HG03439 (cell line): ENCODE measurements around the gene FOS.
"Not testable (repeated sequence)": the region's sequence is repeated elsewhere in the genome, so short reads cannot be mapped to it uniquely, and the experiment has no call there.

ENCODE experiments used
- ATAC-seq: cut with Tn5 transposase; IDR thresholded peaks from one replicate; pipeline ENCODE4 v1.9.1; 2021; ENCODE audit warnings: mild to moderate bottlenecking, moderate library complexity; ENCODE audit not compliant: unreplicated experiment

Gene FOS

DNA sequence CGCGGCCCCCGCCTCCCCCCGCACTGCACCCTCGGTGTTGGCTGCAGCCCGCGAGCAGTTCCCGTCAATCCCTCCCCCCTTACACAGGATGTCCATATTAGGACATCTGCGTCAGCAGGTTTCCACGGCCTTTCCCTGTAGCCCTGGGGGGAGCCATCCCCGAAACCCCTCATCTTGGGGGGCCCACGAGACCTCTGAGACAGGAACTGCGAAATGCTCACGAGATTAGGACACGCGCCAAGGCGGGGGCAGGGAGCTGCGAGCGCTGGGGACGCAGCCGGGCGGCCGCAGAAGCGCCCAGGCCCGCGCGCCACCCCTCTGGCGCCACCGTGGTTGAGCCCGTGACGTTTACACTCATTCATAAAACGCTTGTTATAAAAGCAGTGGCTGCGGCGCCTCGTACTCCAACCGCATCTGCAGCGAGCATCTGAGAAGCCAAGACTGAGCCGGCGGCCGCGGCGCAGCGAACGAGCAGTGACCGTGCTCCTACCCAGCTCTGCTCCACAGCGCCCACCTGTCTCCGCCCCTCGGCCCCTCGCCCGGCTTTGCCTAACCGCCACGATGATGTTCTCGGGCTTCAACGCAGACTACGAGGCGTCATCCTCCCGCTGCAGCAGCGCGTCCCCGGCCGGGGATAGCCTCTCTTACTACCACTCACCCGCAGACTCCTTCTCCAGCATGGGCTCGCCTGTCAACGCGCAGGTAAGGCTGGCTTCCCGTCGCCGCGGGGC lies at the start of gene FOS:
Gene FOS (plus strand): TSS at position 407 of the 731 bp plus-strand sequence. CDS start 155 bp downstream, at position 562.
- ATAC-seq, result peak; percentile 82

DNA sequence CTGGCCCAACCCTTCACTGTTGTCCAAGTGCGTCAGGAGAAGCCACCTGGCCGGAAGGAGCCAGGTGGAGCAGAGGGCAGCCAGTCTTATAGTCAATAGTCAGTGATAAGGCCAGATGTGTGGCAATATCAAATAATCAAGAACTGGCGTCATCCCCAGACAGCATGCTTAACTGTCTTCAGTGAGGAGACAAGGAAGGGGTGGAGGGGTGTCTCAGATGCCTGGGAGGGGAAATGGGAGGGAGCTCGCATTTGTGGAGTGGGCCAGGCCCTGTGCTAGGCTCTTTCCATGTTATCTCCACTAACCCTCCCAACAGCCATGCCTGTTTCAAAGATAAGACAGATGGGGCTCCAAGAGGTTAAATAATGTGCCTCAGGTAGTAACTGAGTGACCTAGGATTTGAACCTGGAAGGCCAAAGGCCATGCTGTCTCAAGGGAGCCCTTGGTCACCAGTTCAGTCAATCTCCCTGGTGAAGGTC lies 48.9 kb upstream of the FOS start:
- ATAC-seq, result no peak

DNA sequence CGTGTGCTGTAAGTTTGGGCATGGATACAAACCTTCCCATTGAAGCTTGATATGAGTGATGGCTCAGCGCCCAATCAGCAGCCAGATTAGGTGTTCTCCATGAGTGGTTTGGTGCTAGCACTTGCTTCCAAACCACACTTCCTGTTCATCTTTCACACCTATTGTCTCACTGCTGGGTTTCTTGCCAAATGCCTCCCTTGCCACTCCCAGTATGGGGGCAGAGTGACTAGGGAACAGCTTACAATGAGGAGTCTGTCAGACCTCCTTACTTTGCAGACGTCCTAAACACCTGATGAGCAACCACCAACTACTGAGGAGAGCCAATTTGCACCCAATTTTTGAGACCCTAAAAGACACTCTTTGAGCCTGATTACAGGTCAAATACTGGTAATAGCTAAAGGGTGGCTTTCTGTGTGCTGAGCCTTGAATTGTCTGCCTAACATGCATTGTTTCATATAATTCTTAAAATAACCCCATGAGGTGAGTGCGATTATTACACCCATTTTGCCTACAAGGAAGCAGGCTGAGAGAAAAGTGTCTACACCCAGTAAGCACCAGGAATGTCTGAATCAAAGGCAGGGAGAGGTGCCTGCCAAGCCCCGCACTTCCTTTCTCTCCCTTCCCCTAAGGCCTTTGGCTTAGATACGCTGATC lies 48.4 kb upstream of the FOS start:
- peak; percentile 41 for ATAC-seq

DNA sequence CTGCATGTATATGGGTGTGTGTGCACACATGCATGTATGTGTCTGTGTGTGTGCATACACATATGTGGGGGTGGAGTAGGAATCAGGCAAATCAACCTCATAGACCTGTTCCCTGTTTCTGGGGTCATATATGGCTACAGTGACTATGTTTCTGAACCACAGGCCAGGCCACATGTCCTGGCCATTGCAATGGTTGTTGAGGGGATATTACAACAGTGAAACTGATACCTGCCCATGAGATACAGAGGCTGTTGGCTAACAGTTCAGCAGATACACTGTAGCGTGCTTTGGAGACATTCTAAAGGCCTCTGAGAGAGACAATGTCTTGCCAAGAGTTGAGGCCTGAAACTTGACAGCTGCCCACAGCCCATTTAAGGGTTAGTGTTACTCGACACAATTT lies 47.3 kb upstream of the FOS start:
- ATAC-seq, result no peak

DNA sequence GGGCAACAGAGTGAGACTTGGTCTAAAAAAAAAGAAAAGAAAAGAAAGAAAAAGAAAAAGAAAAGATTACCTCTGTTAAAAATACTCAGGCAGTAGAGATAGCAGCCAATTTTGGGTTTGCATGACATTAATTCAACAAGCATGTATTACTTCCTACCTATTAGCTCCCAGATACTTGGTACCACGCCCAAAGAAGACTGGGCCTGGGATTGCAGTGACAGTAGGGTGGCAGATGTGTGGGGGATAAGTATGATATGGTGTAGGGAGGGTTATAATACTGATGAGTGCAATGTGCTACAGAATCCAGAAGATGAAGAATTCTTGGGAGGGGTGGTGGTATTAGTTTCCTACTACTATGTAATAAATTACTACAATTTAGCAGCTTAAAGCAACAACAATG lies 46.4 kb upstream of the FOS start:
- ATAC-seq, result no peak

DNA sequence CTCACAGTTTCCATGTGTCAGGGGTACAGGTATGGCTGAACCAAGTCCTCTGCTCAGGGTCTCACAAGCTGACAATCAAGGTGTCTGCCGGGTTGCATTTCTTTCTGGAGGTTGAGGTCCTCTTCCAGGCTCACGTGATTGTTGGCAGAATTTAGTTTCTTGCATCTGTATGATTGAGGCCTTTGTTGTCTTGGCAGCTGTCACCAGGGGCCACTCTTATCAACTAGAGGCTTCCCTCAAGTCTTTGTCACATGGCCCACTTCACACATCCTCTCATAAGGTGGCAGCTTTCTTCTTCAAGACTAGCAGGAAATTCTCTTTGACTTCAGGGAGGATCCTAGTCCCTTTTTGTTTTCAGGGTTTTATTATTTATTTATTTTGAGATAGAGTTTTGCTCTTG lies 46.0 kb upstream of the FOS start:
- ATAC-seq, result no peak

DNA sequence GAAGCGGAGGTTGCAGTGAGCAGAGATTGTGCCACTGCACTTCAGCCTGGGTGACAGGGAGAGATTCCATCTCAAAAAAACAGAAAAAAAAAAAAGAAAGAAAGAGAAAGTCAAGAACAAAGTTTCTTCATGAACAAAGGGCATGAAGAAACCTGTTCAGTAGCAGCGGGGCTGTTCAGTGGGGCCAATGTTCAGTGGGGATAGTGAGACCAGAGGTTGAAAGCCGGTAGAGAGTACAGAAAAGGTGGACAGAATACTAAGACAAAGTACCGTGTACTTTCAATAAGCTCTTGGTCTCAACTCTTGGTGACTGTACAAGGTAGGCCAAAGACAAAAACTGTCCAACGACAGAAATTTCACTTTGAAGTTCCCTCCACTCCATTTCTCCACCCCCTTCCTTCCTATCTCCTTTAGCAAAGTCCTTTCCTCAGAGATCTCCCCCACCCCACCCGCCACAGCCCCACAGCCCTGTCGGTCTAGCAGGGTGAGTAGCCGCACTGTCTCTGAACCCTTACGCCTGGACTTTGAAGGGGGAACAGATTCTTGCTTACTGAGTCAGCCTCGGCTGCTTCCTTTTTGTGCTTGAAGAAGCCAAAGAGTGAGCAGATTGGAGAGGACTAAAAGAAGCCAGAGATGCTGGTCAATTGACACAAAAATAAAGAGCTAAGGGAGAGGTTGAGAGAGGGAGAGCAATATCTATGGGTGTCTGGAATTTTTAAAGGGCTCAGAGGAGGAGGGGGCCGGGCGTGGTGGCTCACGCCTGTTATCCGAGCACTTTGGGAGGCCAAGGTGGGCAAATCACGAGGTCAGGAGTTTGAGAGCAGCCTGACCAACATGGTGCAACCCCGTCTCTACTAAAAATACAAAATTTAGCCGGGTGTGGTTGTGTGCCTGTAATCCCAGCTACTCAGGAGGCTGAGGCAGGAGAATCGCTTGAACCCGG lies 44.2 kb upstream of the FOS start:
- no peak for ATAC-seq

DNA sequence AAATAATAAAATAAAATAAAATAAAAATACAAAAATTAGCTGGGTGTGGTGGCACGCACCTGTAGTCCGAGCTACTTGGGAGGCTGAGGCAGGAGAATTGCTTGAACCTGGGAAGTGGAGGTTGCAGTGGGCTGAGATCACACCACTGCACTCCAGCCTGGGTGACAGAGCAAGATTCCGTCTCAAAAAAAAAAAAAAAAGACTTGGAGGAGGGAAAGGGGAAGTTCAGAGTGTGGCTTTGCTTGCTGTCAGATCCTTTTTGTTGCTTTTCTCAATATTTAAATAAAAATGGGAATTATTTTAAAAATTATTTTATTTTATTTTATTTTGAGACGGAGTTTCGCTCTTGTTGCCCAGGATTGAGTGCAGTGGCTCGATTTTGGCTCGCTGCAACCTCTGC lies 43.4 kb upstream of the FOS start:
- ATAC-seq, result not testable (repeated sequence)

DNA sequence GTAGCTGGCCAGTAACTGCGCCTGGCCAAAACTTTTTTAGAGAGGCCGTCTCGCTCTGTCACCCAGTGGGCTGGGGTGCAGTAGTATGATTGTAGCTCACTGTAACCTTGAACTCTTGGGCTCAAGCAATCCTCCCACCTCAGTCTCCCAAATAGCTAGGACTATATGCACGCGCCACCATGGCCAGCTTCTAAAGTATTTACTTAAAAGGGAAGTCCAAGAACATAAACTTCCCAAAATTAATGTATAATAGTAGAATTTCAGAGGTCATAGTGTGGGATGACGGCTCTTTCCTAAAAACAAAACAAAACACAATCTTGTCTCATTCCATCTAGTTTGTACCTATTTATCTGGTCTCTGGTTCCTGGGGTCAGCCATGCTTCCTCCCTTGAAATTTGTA lies 42.2 kb upstream of the FOS start:
- ATAC-seq, result no peak

DNA sequence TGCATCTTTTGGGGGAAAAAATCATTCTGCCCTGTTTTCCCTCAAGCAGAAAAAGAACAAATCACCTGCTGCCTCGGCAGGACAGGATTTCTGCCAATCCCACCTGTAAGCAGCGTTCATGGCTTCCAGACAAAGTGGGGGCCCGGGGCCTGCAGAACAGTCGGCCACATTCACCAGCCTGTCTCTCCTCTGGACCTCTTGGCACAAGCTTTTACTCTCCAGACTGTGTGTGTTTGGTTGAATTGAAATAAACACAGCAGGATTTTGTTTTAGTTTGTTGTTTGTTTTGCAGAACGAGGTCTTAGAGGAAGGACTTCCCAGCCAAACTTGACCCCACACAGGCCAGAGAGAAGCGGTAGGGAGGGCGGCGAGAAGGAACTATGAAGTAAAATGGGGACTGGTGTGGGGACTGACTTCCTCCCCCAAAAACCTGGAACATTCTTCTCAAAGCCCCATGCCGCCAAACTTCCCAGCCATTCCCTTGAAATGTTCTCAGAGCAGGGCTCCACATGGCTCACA lies 41.7 kb upstream of the FOS start:
- ATAC-seq, result no peak

DNA sequence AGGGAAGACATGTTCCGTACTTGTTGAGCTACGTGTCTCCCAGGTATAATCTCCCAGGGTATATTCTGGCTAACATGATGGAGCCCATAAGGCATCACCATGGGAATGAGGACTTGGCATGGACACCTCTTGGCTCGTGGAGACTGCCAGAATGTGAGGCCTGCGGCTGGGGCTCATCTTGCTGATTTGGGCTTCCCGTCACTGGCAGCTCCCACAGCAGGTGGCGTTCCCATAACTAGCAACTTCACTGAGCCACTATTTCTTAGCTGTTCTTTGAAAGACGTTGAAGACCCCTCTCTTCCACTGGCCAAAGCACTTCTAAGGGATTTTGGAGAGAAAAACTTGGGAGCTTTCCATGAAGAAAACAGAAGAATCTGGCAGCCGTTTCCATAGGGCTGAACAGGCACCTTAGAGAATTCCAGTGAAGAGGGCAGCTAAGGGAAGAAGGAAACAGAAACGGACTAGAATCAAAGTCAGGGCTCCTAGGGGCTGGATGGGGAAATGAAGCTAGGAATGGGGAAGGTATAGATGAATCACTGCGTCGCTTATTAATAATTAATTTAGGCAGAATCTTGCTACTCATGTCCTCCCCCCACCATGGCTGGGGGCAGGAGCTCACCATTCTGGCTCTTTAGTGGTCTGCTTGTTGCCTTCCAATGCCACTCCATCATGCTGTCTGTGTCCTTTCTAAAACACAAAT lies 39.7 kb upstream of the FOS start:
- no peak for ATAC-seq

DNA sequence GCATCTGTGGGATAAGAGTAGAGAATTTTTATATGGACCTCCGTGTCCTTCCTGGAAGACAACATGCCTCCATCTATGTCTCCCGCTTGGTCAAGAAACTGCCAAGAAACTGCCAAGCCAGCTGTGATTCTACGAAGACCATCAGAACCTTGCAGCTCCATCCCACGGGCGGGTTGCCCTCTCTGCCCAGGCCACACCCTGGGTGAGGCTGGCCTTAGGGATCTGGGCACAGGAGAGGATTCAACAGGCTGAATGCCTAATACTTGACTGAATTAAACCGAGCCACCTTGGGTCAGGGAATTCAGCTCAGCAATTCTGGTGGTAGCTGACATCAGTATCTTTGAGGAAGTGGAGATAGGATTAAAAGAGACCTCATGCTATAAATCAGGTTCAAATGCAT lies 37.8 kb upstream of the FOS start:
- ATAC-seq, result no peak

DNA sequence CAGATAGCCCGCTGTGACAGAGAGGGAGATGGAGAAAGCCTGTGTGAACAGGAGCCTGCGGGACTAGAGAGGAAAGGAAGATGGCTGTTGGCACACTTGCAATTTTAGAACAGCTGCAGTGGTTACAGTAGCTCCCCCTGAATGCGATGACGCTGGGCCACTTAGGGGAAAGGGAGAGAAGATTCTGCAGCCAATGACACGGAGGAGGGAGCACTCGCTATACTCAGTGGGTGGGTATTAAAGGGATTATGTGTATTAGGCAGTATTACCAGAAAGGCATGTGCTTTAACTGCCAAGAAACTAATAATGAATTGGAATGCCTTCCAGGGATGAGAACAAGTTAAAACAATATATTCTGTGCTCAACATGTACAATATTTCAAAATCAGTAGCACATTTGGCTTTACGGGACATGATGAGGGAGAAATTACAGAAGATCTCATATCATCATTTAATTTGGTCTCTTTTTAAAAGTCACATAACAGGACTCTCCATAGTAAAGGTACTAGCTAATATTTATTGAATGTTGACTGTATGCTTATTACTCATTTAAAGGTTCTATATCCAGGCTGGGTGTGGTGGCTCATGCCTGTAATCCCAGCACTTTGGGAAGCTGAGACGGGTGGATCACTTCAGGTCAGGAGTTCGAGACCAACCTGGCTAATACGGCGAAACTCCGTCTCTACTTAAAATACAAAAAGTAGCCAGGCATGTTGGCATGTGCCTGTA lies 35.9 kb upstream of the FOS start:
- no peak for ATAC-seq

DNA sequence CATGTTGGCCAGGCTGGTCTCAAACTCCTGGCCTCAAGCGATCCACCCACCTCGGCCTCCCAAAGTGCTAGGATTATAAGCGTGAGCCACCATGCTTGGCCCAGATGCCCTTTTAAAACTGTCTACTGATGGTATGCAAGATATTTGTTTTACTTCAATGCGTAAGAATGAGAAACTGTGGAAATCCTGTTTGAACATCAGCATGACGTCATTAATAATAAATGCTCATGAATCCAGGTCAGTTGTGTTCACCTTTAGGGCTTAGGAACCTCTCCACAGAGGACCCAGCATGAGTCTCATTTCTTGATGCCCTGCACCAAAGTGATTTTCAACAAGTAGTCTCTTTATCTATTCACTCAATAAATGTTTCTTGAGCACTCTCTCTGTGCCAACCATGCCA lies 34.5 kb upstream of the FOS start:
- ATAC-seq, result no peak

DNA sequence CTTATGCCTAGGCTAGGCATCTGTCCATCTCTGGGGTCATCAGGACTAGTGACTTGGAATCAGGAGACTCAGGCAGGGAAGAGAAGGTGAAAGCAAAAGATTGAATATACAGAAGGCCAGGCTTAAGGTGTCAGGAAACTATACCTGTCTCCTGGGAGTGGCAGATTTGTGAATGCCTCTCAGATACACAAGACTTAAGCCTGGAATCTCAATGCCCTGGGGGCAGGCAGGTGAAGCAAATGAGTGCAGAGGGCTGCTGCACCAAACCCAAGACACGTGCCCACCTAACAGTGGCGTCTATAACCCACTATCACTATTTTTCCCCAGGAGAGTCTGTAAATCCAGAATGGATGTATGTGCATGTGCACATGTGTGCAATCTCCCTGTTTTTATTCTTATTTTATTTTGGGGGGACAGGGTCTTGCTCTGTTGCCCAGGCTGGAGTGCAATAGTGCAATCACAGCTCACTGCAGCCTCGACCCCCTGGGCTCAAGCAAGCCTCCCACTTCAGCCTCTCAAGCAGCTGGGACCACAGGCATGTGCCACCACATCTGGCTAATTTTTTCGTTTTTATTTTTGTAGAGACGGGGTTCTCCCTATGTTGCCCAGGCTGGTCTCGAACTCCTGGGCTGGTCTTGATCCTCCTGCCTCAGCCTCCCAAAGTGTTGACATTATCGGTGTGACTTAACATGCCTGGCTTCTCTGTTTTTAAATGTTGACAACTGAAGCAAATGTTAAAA lies 31.9 kb upstream of the FOS start:
- no peak for ATAC-seq

DNA sequence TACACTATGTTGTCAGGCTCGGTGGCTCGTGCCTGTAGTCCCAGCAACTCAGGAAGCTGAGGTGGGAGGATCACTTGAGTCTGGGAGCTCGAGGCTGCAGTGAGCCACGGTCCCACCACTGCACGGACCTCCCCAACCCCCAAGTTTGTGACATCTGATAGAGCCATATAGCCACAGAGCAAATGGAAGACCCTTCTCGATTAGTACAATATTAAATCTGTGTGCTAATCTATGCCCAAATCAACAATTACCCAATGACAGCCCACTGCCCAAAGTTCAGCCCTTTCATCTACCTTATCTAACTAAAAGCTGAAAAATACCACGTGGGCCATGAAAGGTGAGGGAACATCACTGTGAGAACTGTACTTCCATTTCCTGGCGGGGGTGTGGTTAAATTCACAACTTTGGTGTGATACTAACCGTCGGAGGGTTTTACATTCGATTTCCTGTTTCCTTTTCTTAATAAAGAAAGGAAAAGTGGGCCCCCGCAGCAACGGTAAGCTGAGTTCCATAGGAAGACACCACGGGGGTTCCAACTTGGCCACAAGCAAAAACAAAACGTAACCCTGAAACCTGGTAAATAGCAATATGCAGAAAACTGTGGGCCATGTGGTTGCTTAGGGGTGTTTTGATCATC lies 31.2 kb upstream of the FOS start:
- ATAC-seq, result no peak

DNA sequence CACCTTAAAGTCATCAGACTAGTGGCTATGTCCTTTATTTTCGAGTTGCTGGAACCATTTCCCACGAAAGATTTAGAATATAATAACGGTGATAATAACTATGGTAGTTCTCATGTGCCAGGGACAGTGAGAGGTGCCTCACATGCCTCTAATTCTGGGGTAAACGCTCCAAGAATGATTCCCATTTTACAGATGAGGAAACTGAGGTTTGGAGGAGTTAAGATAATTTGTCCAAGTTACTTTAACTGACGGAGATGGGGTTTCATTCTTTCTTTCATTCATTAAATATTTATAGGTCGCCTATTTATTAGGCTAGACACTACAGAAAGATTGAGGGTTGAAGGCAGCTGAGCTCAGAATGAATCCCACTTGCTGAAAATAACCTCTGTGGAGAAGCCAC lies 30.7 kb upstream of the FOS start:
- no peak for ATAC-seq

DNA sequence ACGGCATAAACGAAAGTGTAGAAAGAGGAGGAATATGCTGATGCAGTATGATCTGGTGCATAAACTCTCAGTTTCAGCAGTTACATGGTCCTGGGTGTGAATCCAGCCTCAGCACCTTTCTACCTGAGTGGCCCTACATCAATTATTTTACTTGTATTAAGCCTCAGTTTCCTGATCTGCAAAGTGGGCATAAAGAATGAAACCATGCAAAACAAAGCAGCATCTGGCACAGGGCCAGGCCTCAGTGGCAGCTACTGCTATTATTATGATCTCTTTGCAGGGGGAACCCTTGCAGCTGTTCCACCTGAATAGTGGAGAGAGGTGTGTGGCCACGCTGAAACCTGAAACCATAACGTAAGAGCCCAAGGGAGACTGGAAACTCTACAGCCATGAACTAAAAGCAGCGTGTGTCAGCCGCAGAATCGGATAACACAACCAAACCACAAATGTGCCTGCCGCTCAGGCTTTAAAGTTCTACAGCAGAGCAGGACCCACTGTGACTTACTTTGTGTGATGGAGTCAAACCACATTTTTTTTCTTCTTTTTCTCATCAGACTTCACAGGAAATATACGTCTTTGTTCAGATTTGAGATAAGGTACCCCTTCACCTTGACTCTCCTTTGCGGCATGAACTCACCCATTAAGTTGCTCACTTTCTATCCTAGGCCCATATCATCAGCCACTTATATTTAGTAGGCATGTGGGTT lies 29.2 kb upstream of the FOS start:
- ATAC-seq, result peak; percentile 80
